Transverse colon (tissue), 4 donors: Measurements from ENCODE around the gene LDLRAP1.

ENCODE experiments used
- EP300 ChIP-seq: sonication (generic); formaldehyde crosslinking; IDR thresholded peaks from one replicate; pipeline ENCODE4 v1.6.1; 2017; ENCODE audit warnings: antibody characterized with exemption, low read depth
- POLR2A ChIP-seq: fragments of 450-650 bp; IDR thresholded peaks from one replicate; pipeline ENCODE4 v1.6.1; 2016; ENCODE audit warnings: antibody characterized with exemption, mild to moderate bottlenecking, moderate library complexity
- POLR2AphosphoS5 ChIP-seq, 3 donors: sonication (generic); formaldehyde crosslinking; IDR thresholded peaks; one replicate each; pipeline ENCODE4 v1.6.1; 2016; ENCODE audit warnings: antibody characterized with exemption in 3 of 3
- TF ChIP-seq, protein P1 (sequence below), 5 experiments: fragments of 200-600 bp in 3 of 5; fragments of 450-650 bp in 2 of 5; sonication (generic) in 3 of 5; IDR thresholded peaks; 1 replicate in 2 of 5; 2 replicates in 3 of 5; pipeline ENCODE4 v1.5.1; 2016 to 2017; ENCODE audit warnings: antibody characterized with exemption in 5 of 5, inconsistent platforms in 3 of 5, mild to moderate bottlenecking in 2 of 5, moderate library complexity in 1 of 5

DNA sequence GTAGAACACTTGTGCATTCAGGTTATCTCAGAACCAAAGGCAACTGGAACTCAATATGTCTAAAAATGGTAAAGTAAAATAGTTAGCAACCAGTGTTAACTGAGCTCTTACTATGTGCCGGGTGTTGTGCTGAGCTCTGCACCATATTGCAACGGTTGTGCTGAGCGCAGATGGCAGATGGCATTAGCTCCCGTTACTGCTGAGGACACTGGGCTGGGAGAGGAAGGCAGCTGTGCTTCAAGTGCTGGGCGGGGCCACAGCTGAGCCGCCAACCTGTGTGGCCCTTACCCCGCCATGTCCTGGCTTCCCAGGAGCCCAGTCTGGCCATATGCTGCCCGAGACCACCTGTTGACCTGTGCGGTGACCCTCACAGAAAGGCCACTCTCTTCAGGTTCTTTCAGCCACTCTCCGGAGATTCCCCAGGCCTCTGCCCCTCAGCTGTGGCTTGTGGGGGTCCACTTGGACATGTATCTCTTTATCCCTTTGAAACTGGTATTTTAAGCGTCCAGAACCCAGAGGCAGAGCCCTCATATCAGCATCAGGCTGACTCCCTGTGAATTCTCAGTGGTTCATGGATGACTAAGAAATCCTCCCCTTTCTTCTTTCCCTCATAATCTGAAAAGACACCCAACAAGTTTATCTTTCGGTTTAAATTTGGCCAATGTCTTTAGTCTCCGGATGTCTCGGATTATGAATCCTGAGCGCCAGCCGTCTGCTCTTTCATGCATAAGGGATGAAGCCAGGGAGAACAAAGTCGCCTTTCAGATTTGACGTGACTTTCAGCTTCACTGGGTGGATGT, 26.4 kb downstream of the LDLRAP1 start:
- no peak for TF ChIP-seq POLR2A
- TF ChIP-seq, protein P1, sequence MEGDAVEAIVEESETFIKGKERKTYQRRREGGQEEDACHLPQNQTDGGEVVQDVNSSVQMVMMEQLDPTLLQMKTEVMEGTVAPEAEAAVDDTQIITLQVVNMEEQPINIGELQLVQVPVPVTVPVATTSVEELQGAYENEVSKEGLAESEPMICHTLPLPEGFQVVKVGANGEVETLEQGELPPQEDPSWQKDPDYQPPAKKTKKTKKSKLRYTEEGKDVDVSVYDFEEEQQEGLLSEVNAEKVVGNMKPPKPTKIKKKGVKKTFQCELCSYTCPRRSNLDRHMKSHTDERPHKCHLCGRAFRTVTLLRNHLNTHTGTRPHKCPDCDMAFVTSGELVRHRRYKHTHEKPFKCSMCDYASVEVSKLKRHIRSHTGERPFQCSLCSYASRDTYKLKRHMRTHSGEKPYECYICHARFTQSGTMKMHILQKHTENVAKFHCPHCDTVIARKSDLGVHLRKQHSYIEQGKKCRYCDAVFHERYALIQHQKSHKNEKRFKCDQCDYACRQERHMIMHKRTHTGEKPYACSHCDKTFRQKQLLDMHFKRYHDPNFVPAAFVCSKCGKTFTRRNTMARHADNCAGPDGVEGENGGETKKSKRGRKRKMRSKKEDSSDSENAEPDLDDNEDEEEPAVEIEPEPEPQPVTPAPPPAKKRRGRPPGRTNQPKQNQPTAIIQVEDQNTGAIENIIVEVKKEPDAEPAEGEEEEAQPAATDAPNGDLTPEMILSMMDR (IDR thresholded peaks at IDR 0.05): no peak
- TF ChIP-seq EP300: no peak
- no peak for TF ChIP-seq POLR2AphosphoS5 (IDR thresholded peaks at IDR 0.05)
